ENCODE measurements around the gene SLC12A3. TPM values are rescaled to one million over a fixed set of nuclear protein-coding genes. Genes with fewer than 3 reads are reported as not detected.

The SLC12A3 gene
- total RNA-seq, 4 donors from 2014 or later = not detected

DNA sequence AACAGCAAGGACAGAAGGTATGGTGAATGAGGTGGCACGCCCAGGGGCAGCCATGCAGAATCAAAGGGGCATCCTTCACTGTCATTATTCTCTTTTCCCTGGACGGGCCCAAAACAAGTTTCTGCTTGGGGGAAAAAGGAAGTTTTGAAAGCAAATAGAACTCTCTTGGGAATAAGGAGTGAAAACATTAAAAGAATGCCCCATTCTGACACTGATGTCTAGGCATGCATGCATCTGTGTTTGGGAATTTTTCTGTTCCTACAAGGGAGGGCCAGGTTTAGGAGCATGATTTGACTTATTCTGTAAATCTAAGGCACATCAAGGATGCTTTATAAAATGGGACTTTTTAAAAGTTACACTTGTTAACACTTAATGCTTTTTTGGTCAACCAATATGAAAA is 34.3 kb upstream of the SLC12A3 start:
- Histone ChIP-seq H3K4me1 (no peaks in the 10 kb centered on the region), H3K9me3 (no peaks in the 10 kb centered on the region), H3K4me3 (no peak overlapping the region), H3K27ac (no peak overlapping the region), H3K36me3 (peaks cover 0 to 82% (median 7%) of the 10 kb centered on the region in 3 donors), H3K27me3 (no peaks in the 10 kb centered on the region)
- no peak for DNase-seq (ENCODE audit: low spot score in 2 of 2)
- TF ChIP-seq EP300 (IDR thresholded peaks at IDR 0.05) = no peak
- TF ChIP-seq CTCF (IDR thresholded peaks at IDR 0.05) = no peak
- TF ChIP-seq POLR2A (IDR thresholded peaks at IDR 0.05) = no peak
- 44 to 63% methylated on average over 2 of the region's 2 CpGs for WGBS, 2 donors

GRCh38 chr16:56832768-56833167 is 32.2 kb upstream of the SLC12A3 start:
- H3K36me3 ChIP-seq = peaks cover 0 to 87% (median 7%) of the 10 kb centered on the region in 3 donors

DNA sequence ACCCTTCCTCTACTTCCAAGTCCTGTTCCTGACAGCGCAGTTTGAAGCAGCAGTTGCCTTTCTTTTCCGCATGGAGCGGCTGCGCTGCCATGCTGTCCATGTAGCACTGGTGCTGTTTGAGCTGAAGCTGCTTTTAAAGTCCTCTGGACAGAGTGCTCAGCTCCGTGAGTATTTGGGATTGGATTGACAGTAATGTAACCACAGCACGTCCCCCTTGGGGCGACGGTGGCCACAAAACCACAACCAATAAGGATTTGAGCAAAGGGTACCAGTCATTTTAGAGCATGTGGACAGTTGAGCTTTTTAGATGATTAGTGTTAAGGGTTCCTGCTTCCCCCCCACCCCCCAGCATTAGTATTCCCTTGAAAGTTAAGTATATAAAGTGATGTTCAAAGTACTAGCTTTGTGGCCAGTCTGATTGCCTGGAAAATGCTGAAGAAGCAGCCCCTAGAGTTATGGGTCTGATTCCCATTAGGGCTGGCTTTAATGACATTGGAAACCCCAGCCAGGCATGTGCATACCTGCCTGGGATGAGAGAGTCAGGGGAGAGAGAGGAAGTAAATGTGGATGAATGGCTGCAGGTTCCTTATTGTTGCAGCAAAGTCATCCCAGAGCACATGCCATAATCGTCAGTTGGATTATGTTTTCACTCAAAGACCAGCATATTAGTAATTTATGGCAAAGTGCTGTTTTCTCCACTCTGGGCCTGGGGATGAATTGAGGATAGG is 31.6 kb upstream of the SLC12A3 start:
- Histone ChIP-seq H3K4me1 (no peaks in the 10 kb centered on the region), H3K27ac (no peak overlapping the region), H3K4me3 (no peak overlapping the region), H3K9me3 (no peaks in the 10 kb centered on the region), H3K36me3 (peaks cover 0 to 93% (median 7%) of the 10 kb centered on the region in 3 donors), H3K27me3 (no peaks in the 10 kb centered on the region)
- no peak for TF ChIP-seq POLR2A (IDR thresholded peaks at IDR 0.05)
- no peak for TF ChIP-seq CTCF (IDR thresholded peaks at IDR 0.05)
- TF ChIP-seq EP300 (IDR thresholded peaks at IDR 0.05) = no peak
- DNase-seq (ENCODE audit: low spot score in 2 of 2) = no peak
- 88 to 92% methylated on average over 9 of the region's 9 CpGs for WGBS, 2 donors

More at GRCh38 chr16:56832768-56833167, 32.2 kb upstream of the SLC12A3 start:
- Histone ChIP-seq H3K9me3 (no peaks in the 10 kb centered on the region), H3K4me3 (no peak overlapping the region), H3K27me3 (no peaks in the 10 kb centered on the region), H3K4me1 (no peaks in the 10 kb centered on the region), H3K27ac (no peak overlapping the region)
- no peak for TF ChIP-seq EP300 (IDR thresholded peaks at IDR 0.05)
- TF ChIP-seq POLR2A (IDR thresholded peaks at IDR 0.05) = no peak
- TF ChIP-seq CTCF (IDR thresholded peaks at IDR 0.05) = no peak
- no peak for DNase-seq (ENCODE audit: low spot score in 2 of 2)

GRCh38 chr16:56835320-56835719 is 29.7 kb upstream of the SLC12A3 start:
- Histone ChIP-seq H3K9me3 (no peaks in the 10 kb centered on the region), H3K4me3 (no peak overlapping the region), H3K27ac (no peak overlapping the region), H3K27me3 (no peaks in the 10 kb centered on the region), H3K36me3 (peaks cover 0 to 97% (median 7%) of the 10 kb centered on the region in 3 donors), H3K4me1 (no peaks in the 10 kb centered on the region)
- TF ChIP-seq POLR2A (IDR thresholded peaks at IDR 0.05) (no peak), EP300 (IDR thresholded peaks at IDR 0.05) (no peak), CTCF (IDR thresholded peaks at IDR 0.05) (no peak)
- 58 to 60% methylated on average over 2 of the region's 2 CpGs for WGBS, 2 donors
- DNase-seq (ENCODE audit: low spot score in 2 of 2) = no peak

DNA sequence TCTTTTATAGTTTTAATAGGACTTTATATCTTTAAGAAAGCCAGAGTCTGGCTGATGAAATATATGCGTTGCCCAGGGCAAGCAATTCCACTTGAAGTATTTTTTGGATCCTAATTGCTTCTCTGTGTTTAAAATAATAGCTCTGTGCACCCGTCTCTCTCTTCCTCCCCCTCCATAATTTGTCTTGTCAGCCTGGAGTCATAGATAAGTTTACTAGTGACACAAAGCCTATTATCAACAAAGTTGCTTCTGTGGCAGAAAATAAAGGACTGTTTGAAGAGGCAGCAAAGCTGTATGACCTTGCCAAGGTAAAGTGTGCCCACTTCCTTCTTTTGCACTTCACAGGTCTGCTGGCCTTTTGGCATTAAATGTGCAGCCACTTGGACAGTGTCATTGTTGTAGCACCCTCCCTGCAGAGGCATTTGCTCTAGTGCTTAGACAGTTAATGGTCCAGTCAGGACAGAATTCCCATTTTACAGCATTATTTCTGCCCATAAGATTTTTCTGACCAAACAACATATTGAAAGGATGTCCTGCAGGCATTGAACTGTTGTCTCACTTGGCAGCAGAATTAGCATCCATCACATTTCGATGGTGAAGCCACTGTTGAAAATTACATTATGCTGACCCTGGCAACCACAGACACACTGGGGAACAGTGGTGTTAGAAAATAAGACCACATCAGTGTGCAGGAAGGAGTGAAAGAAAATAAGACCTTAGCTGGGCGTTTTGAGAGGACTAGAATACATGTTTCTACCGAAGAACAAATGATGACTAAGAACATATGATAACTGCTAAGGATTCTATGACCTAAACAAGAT is 28.4 kb upstream of the SLC12A3 start:
- WGBS, 2 donors = 63 to 68% methylated on average over 5 of the region's 5 CpGs
- Histone ChIP-seq H3K9me3 (no peaks in the 10 kb centered on the region), H3K4me3 (no peak overlapping the region), H3K36me3 (peaks cover 0 to 97% (median 7%) of the 10 kb centered on the region in 3 donors), H3K27ac (no peak overlapping the region), H3K4me1 (peaks cover 0 to 7% (median 0%) of the 10 kb centered on the region in 4 donors), H3K27me3 (no peaks in the 10 kb centered on the region)
- no peak for DNase-seq (ENCODE audit: low spot score in 2 of 2)
- TF ChIP-seq EP300 (IDR thresholded peaks at IDR 0.05) = no peak
- TF ChIP-seq CTCF (IDR thresholded peaks at IDR 0.05) = no peak
- TF ChIP-seq POLR2A (IDR thresholded peaks at IDR 0.05) = no peak
